GM12878 (cell line): ENCODE measurements around the gene FCGBP. TPM values are rescaled to one million over a fixed set of nuclear protein-coding genes. Genes with fewer than 3 reads are reported as not detected.

Experiments used
- EGR1 ChIP-seq, 2 experiments: IDR thresholded peaks; 1 replicate in 1 of 2; 2 replicates in 1 of 2; pipeline ENCODE4 v1.6.1; 2011 to 2012; ENCODE audit warnings: low read depth in 2 of 2, low read length in 2 of 2, borderline replicate concordance in 1 of 2, mild to moderate bottlenecking in 1 of 2, moderate library complexity in 1 of 2
- FOXM1 ChIP-seq: IDR thresholded peaks from 2 replicates; pipeline ENCODE4 v1.6.1; 2012; ENCODE audit warnings: low read depth, mild to moderate bottlenecking, inconsistent platforms, low read length, moderate library complexity
- RELA ChIP-seq: fragments of 450-650 bp; IDR thresholded peaks from 2 replicates; pipeline ENCODE4 v1.8.0; 2014; ENCODE audit warnings: borderline replicate concordance; ENCODE audit not compliant: partially characterized antibody
- RUNX3 ChIP-seq: IDR thresholded peaks from 2 replicates; pipeline ENCODE4 v1.6.1; 2012; ENCODE audit warnings: low read length, inconsistent platforms
- SMAD5 ChIP-seq: IDR thresholded peaks from 2 replicates; pipeline ENCODE4 v1.6.1; 2016; ENCODE audit warnings: antibody characterized with exemption, low read depth
- SPI1 ChIP-seq: IDR thresholded peaks from 2 replicates; pipeline ENCODE4 v1.6.1; 2011; ENCODE audit warnings: low read depth, mild to moderate bottlenecking, low read length, moderate library complexity, borderline replicate concordance; ENCODE audit not compliant: insufficient read depth
- polyA plus RNA-seq, 11 experiments: library from polyadenylated mRNA; depleted of rRNA in 4 of 11; unstranded in 6 of 11; stranded (reverse) in 5 of 11; fragments of >200 nt; fragmentation: Nextera tagmentation in 4 of 11; fragmentation: Illumina TruSeq in 1 of 11; extraction: Ambion mirVana in 4 of 11; extraction: Trizol in 1 of 11; gene quantifications; 1 replicate in 1 of 11; 2 replicates in 10 of 11; pipeline versions ENCODE4 v1.2.1 to v1.2.3, GENCODE V29; 2011 to 2016; ENCODE audit warnings: inconsistent platforms in 2 of 11, missing spikeins in 2 of 11, low read depth in 1 of 11
- total RNA-seq, 4 experiments: library from RNA; depleted of rRNA in 3 of 4; stranded (reverse); fragments of >200 nt in 3 of 4; fragmentation: Illumina TruSeq in 1 of 4; extraction: Trizol in 1 of 4; gene quantifications; 2 replicates each; pipeline versions ENCODE4 v1.2.1 to v1.2.3, GENCODE V29; 2013 to 2021
- TF ChIP-seq, protein P1 (sequence below): fragments of 450-650 bp; IDR thresholded peaks from 2 replicates; pipeline ENCODE4 v1.6.1; 2016; ENCODE audit warnings: mild to moderate bottlenecking, moderate library complexity, borderline replicate concordance
- TF ChIP-seq, protein P2 (sequence below): IDR thresholded peaks from 2 replicates; pipeline ENCODE4 v1.6.1; 2012; ENCODE audit warnings: low read depth, low read length, improper control_type of control experiment

The FCGBP gene
- total and polyA plus RNA-seq, 10 of the 15 experiments (the other 5 are each of a cell fraction or from before 2014, with no cell fraction given): 0.02 to 3.2 (median 0.37) TPM; not detected in 2

DNA sequence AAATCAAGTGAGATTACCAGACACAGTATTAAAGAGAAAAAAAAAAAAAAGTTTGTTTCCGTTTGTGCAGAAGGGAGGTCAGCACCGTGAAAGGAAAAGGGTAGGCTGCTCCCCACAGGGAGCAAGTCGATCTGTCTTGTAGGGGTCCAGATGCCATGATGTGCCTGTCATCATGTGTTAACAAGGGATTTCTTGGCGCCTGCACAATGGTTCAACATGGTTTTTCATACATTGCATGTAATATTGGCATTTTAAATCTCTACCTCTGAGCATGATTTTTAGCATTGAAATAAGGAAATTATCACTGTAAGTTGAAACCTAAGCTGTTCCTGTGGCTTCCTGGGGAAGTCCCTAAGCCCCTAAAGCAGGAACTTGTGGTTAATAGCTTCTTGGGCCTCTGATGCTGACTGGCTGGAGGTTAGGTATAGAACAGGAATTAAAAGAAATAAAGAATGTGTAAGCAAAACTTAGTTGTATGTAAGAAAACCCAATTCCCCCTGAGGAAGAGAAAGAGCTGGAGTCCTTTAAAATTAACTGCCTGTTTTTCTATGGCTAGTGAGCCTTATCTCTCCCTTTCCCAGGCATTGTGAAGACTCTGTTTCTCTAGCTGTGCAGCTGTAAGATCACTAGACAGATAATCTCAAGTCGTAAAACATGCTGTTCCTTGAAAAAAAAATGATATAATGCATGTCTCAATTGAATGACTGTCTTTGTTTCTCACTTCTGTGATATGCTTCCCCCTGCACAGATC, 7.4 kb upstream of the FCGBP start (continued):
- TF ChIP-seq, protein P1, sequence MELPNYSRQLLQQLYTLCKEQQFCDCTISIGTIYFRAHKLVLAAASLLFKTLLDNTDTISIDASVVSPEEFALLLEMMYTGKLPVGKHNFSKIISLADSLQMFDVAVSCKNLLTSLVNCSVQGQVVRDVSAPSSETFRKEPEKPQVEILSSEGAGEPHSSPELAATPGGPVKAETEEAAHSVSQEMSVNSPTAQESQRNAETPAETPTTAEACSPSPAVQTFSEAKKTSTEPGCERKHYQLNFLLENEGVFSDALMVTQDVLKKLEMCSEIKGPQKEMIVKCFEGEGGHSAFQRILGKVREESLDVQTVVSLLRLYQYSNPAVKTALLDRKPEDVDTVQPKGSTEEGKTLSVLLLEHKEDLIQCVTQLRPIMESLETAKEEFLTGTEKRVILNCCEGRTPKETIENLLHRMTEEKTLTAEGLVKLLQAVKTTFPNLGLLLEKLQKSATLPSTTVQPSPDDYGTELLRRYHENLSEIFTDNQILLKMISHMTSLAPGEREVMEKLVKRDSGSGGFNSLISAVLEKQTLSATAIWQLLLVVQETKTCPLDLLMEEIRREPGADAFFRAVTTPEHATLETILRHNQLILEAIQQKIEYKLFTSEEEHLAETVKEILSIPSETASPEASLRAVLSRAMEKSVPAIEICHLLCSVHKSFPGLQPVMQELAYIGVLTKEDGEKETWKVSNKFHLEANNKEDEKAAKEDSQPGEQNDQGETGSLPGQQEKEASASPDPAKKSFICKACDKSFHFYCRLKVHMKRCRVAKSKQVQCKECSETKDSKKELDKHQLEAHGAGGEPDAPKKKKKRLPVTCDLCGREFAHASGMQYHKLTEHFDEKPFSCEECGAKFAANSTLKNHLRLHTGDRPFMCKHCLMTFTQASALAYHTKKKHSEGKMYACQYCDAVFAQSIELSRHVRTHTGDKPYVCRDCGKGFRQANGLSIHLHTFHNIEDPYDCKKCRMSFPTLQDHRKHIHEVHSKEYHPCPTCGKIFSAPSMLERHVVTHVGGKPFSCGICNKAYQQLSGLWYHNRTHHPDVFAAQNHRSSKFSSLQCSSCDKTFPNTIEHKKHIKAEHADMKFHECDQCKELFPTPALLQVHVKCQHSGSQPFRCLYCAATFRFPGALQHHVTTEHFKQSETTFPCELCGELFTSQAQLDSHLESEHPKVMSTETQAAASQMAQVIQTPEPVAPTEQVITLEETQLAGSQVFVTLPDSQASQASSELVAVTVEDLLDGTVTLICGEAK: 0 out of 2 replicates have a peak, but pooled peaks have one; percentile 16
- TF ChIP-seq RUNX3 (peak; percentile 99), EGR1 (IDR thresholded peaks at IDR 0.05; ENCODE audit: borderline replicate concordance in 1 of 2, low read depth in 2 of 2, low read length in 2 of 2) (no peak), RELA (peak; percentile 22), SPI1 (peak; percentile 29; the same call in 1 of the 2 replicates), FOXM1 (peak; percentile 77; the same call in 1 of the 2 replicates), SMAD5 (no peak)
- TF ChIP-seq, protein P2, sequence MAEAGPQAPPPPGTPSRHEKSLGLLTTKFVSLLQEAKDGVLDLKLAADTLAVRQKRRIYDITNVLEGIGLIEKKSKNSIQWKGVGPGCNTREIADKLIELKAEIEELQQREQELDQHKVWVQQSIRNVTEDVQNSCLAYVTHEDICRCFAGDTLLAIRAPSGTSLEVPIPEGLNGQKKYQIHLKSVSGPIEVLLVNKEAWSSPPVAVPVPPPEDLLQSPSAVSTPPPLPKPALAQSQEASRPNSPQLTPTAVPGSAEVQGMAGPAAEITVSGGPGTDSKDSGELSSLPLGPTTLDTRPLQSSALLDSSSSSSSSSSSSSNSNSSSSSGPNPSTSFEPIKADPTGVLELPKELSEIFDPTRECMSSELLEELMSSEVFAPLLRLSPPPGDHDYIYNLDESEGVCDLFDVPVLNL: no peak
